Glutamatergic neuron (in vitro differentiated cells): ENCODE measurements around the gene COBL. TPM values are rescaled to one million over a fixed set of nuclear protein-coding genes. Genes with fewer than 3 reads are reported as not detected.

Experiments
- DNase-seq: peaks from one replicate; pipeline ENCODE4 v3.0.0; 2022
- H3K27ac Mint-ChIP-seq: one replicate; pipeline ENCODE4 v1.8.0; 2020; ENCODE audit warnings: mild to moderate bottlenecking, mixed read lengths, inconsistent platforms; ENCODE audit not compliant: unreplicated experiment
- H3K27me3 Mint-ChIP-seq: one replicate; pipeline ENCODE4 v1.8.0; 2020; ENCODE audit warnings: mild to moderate bottlenecking, moderate library complexity, mixed read lengths, inconsistent platforms; ENCODE audit not compliant: unreplicated experiment
- H3K36me3 Mint-ChIP-seq: one replicate; pipeline ENCODE4 v1.8.0; 2020; ENCODE audit warnings: mild to moderate bottlenecking, mixed read lengths, inconsistent platforms; ENCODE audit not compliant: unreplicated experiment
- H3K4me1 Mint-ChIP-seq: one replicate; pipeline ENCODE4 v1.8.0; 2020; ENCODE audit warnings: mild to moderate bottlenecking, low read depth, mixed read lengths, inconsistent platforms; ENCODE audit not compliant: unreplicated experiment
- H3K4me3 Mint-ChIP-seq: one replicate; pipeline ENCODE4 v1.8.0; 2020; ENCODE audit warnings: mild to moderate bottlenecking, mixed read lengths, inconsistent platforms; ENCODE audit not compliant: unreplicated experiment
- H3K9me3 Mint-ChIP-seq: one replicate; pipeline ENCODE4 v1.8.0; 2020; ENCODE audit warnings: mild to moderate bottlenecking, moderate library complexity, mixed read lengths, inconsistent platforms; ENCODE audit not compliant: unreplicated experiment
- CTCF ChIP-seq: fragments of 200-600 bp; sonication (generic); IDR thresholded peaks from one replicate; pipeline ENCODE4 v1.5.0; 2021; ENCODE audit not compliant: partially characterized antibody, unreplicated experiment
- total RNA-seq: library from RNA; stranded (reverse); fragmentation: NEBNext Ultra II Directional; extraction: Animal tissue kit (Norgen Biotek cat#: 25700); gene quantifications from one replicate; pipeline ENCODE4 v1.2.1, GENCODE V29; 2021; ENCODE audit not compliant: unreplicated experiment

The COBL gene
- total RNA-seq, 1 donor from 2014 or later = 3.3 TPM

- peaks cover 2% of the 10 kb centered on the region for H3K9me3 Mint-ChIP-seq
- H3K36me3 Mint-ChIP-seq = no peaks in the 10 kb centered on the region
- DNase-seq = no peak
- no peak overlapping the region for H3K4me3 Mint-ChIP-seq
- H3K4me1 Mint-ChIP-seq = no peaks in the 10 kb centered on the region
- no peaks in the 10 kb centered on the region for H3K27me3 Mint-ChIP-seq
- no peak overlapping the region for H3K27ac Mint-ChIP-seq
- TF ChIP-seq CTCF = no peak
Measured at GRCh38 chr7:51046103-51046466, 270.5 kb downstream of the COBL start.

DNA sequence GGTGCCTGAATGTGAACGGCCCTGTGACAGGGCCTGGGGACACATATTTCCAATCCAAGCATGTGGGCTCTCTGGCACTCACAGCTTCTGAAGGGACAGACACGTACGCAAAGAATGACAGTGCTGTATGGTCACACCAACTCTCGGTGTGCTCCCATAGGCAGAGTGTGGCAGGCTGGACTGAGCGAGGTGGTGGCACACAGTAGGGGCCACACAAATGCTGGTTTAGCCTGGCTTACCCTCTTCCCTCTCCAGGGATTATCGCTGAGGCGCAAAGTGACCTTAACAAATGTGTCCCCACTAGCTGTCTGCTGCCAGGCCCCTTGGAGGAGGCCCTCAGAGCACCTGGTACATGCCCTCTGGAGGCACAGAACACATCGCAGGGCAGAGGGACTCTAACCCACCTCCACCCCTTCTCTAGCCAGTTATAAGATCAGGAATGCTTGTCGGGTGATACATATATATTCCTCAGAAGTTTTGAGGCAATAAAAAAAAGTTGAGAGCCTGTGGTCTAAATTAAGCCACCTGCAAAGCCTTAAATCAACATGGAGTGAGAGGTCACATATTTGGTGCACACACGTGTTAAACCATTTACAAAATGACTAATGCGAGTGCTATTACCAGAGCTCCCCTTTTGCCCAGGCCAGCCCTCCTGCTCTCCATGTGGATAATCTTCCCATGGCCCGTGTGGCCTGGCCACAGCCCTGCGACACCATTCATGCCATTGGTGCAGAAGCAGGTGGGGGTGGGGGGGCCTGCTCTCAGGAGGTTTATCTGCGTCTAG lies 271.1 kb downstream of the COBL start:
- no peaks in the 10 kb centered on the region for H3K4me1 Mint-ChIP-seq
- no peak for DNase-seq
- no peak for TF ChIP-seq CTCF
- peaks cover 2% of the 10 kb centered on the region for H3K9me3 Mint-ChIP-seq
- no peaks in the 10 kb centered on the region for H3K27me3 Mint-ChIP-seq
- no peaks in the 10 kb centered on the region for H3K36me3 Mint-ChIP-seq
- no peak overlapping the region for H3K27ac Mint-ChIP-seq
- H3K4me3 Mint-ChIP-seq = no peak overlapping the region

GRCh38 chr7:51043461-51043860 lies 273.1 kb downstream of the COBL start:
- Mint-ChIP-seq H3K36me3 (no peaks in the 10 kb centered on the region), H3K27me3 (peaks cover 4% of the 10 kb centered on the region), H3K27ac (no peak overlapping the region), H3K4me3 (no peak overlapping the region), H3K4me1 (peaks cover 5% of the 10 kb centered on the region), H3K9me3 (peaks cover 2% of the 10 kb centered on the region)
- no peak for TF ChIP-seq CTCF
- DNase-seq = no peak

DNA sequence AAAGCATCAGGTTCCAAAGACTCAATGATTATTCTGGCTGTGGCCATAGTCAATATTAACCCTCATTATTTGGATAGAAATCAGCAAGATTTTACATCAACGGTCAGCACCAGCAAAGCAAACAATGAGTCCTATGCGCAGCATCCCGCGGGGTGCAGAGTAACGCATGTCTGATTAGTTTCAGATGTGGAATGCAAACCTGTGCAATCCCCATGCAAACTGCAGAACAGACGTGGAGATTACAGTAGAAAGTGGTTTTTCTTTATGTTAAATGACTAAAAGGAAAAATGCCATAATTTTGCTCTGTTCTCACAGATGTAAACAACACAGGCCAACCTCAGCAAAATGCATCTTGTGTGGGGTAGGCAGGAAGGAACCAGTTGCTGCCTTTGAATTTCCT lies 275.8 kb downstream of the COBL start:
- Mint-ChIP-seq H3K27me3 (peaks cover 4% of the 10 kb centered on the region), H3K4me1 (peaks cover 5% of the 10 kb centered on the region), H3K4me3 (no peak overlapping the region), H3K9me3 (no peaks in the 10 kb centered on the region), H3K36me3 (no peaks in the 10 kb centered on the region), H3K27ac (no peak overlapping the region)
- DNase-seq = no peak
- no peak for TF ChIP-seq CTCF

- no peak for DNase-seq
- no peak overlapping the region for H3K4me3 Mint-ChIP-seq
- no peak for TF ChIP-seq CTCF
- no peaks in the 10 kb centered on the region for H3K9me3 Mint-ChIP-seq
- no peaks in the 10 kb centered on the region for H3K36me3 Mint-ChIP-seq
- peaks cover 4% of the 10 kb centered on the region for H3K27me3 Mint-ChIP-seq
- no peak overlapping the region for H3K27ac Mint-ChIP-seq
- peaks cover 5% of the 10 kb centered on the region for H3K4me1 Mint-ChIP-seq
Measured at GRCh38 chr7:51038573-51038972, 278.0 kb downstream of the COBL start.
